GM19099 (cell line): ENCODE measurements around the gene KIF16B.

Experiments
- POLR2A ChIP-seq: IDR thresholded peaks from 3 replicates; pipeline ENCODE4 v1.6.1; 2011; ENCODE audit warnings: low read depth; ENCODE audit not compliant: insufficient read length; ENCODE audit errors: extremely low read depth

Gene KIF16B

DNA sequence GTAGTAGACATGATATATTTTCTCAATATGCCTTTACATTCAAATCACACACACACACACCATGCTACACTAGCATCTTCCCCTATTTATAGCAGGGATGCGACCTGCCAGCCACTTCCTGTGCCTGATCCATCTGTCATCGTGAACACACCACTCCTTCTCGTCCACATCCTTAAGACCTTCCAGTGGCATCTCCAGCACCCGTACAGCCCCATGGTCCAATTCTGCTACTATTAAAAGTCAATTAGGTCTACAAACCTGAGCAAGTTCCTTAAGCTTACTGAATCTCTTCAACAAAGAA lies 54.5 kb downstream of the KIF16B start:
- TF ChIP-seq POLR2A, result no peak

DNA sequence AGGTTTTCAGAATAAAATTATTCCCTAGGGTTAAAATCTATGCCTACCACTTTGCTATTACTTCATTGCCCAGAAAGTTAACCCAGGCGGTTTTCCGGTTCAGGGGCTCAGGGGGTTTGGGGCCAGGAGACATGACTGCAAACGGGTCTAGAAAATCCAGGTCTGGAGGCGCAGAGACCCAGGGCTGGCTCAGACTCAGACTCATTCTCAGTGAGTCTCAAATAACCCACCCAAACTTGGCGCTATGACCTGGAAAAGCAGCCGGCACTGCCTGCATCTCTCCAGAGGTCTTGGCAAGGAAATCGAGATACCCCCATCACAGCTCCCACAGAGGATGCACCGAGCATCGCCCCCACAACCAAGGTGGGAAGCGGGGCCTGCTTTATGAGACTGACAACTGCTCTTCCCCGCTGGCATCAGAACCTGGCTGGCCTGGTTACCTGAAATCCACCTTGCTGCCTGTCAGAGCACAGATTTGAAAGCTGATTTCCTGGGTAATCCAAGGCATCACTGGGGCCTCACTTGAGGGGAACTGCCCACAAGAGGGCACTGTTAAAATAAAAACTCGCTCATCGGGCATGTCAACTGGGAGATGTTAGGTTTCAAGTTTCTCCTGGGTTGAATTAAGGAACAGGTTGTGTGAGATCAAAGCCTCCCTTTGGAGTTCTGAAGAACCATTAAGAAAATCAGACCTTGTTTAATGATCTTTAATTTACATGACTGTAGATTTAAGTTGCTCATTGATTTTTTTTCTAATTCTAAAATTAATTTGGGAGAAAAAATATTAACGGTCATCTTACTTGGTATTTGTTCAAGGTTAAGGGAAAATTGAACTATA lies 55.1 kb downstream of the KIF16B start:
- TF ChIP-seq POLR2A, result no peak

DNA sequence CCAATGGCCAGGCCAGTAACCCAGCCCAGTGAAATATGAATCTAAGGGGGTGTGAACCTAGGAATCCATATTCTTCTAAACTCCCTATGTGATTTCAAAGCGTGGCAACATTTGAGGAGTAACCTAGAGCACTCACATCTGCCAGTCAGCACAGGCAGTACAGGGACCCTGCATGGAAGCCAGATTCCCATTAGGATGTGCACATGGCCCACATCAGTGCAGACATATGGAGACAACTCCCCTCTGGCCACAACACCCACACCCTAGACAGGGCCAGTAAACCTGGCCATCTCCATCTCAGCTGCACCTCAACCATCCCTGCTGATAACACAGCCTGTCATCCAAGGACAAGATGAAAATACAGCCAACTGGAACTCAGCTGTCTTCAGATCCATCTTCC lies 56.5 kb downstream of the KIF16B start:
- TF ChIP-seq POLR2A, result no peak

DNA sequence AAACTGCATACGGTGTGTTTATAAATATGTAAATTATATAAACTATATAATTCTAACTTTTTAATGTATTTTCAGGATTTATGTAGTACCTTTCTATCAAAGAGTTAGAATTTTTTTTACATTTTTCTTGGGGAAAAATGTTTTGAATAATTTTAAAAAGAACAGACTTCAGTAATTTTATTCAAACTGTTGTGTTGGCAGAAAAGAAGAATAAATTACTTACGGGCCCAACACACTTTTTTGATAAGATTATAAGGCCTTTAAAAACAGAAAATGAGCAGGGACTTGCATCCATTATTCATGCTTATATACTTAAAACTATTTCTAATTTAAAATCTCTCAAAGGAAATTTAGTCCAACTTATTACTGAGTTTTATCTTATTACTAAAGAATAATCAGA lies 58.2 kb downstream of the KIF16B start:
- no peak for TF ChIP-seq POLR2A

DNA sequence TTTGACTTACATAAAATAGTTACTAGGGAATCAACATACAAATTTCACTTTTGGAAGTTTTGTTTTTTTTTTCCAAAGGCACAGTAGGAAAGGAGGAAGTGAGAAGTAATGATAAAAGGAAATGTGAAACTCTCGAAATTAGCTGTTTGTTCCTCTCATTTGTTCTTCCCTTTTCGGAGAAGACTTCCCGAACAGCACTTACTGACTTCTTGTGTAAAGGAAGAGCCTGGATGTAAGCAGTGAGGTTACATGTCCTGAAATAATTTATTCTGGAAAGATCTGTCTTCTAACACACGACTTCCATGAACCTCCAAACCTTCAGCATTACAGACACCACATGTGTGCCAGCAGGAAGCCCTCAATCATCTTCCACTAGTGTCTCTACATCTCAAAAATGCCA lies 59.1 kb downstream of the KIF16B start:
- no peak for TF ChIP-seq POLR2A

DNA sequence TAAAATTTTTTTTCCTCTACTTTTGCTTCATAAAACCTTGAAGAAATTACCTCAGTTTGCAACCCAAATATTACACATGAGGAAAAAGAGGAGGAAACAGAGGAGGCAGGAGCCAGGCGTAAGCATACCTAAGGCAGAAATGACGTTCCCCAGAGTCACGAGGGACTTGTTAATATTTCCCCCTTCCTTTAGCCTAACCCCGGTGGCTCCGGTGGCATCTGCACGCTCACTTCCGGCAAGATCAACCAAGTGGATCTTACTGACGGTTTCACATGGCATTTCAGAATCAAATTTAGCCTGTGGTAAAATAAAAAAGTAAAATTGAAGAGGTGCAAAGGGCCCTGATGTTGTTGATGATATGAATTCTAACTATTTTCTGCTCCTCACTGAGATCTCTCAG lies 67.4 kb downstream of the KIF16B start:
- no peak for TF ChIP-seq POLR2A

DNA sequence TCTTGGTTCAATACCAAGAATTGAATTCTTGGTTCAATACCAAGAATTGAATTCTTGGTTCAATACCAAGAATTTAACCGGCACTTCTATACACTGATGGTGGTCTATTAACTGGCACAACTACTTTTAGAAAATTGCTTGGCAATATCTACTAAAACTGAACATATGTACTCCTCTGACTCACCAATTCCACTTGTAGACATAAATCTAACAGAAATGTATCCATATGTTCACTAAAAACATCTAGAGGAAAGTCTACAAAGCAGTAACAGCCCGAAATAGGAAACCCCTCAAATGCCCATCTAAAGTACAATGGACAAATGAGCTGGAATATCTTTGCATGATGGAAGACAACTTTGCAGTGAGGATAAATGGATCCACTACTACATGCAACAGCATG lies 71.9 kb downstream of the KIF16B start:
- no peak for TF ChIP-seq POLR2A

DNA sequence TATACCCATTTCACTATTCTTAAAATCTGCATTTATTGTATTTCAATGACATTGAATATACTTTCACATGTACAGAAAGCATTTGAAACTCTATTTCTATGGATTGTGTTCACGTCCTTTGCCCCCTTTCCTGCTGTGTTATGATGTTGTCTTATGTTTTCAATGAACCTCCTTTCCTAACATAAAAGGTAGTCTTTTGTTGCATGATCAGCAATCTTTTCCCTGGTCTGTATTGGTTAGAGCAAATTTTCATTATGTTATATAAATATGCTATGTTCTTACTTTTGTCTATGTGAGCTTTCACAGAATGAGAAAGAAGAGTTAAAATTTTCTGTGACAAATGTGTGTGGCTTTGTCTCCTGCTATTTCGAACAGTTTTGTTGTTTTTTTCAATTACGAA lies 73.1 kb downstream of the KIF16B start:
- no peak for TF ChIP-seq POLR2A

DNA sequence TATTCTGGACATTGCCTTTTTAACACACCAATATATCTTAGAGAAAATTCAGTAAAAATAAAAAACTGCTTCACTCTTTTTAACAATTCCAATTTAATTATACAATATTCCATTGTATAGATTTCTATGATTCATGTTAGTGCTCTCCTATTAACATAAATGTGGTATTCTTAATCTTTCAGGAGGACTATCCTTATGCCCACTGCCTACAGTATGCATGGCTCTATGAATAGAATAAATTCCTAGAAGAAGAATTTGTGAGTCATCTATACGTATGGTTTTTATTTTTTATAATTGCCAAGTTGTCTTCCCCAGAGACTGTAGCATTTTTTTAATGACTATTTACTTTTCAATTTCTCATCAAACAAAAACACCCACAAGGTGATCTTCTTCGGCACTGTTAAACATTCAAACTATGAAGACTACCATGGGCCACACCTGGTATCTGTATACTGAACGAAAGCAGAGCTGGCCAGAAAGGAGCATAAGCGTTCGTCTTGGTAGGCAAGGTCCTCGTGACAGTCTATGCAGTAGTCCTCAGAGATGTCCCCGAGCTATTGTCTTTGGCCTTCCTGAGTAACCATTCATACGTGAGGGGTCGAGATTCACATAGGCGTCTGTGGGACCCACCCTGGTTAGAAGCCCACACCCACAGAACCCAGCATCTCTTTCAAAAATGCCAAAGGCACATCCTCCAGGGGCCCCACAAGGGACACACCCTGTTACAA lies 74.6 kb downstream of the KIF16B start:
- TF ChIP-seq POLR2A, result no peak

DNA sequence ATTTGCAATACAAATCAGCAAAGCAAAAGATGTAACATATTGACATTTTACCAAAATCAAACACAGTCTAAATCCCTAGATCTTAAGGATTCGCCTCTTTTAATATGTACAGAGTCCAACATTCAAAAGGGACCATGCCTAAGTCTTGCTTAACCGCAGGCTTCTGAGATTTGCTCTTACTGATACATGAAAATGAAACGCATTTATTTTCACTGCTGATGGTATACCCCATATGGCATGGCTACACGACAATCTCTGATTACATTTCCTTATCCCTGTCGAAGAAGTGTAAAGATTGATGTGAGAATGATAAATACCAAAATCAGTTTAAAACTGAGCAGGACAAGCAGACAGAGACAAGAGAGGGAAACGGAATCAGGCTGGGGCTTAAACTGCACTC lies 75.4 kb downstream of the KIF16B start:
- TF ChIP-seq POLR2A, result no peak

DNA sequence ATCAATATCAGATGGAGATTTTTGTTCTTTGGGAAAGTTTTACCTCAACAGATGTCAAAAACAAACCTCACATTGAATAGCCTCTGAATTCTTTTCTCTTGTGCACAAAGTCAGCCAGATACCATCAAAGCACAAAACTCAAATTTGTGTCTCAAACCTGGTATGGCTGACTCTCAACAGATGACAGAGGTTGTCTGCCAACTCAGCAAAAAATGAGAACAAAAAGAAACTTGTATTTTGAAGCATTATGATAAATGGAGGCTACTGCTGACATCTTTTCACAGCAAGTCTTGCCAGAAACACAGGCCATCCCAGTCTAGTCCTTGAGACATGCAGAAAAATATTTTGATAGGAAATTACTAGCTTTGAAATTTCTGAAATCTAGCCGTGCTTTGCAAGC lies 79.8 kb downstream of the KIF16B start:
- TF ChIP-seq POLR2A, result no peak

DNA sequence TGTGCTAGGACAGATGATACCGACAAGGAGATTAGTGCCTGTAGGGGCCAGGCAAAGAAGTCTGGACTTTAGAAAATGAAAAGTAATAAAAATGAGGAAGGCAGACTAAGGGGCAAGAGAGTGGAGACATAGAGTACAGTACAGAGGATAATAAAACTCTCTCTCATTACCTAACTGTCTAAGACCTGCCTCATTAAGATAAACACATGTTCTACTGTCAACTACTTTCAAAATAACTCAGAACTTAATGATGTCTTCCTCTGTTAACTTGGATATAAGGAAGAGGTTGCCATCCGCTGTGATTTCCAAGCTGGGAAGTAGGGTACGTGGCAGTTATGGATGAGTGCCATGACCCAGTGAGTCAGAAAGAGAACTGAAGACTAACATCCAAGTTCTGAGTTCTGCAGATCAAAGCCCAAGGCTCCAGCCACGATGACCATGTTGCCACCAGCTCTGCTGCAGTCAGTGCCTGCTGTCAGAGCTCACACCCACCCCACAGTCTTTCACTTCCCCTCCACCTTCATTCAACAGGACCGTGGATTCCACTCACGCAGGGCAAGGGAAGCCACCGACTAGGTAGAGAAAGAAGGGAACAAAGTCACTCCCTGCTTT lies 81.8 kb downstream of the KIF16B start:
- TF ChIP-seq POLR2A, result no peak

DNA sequence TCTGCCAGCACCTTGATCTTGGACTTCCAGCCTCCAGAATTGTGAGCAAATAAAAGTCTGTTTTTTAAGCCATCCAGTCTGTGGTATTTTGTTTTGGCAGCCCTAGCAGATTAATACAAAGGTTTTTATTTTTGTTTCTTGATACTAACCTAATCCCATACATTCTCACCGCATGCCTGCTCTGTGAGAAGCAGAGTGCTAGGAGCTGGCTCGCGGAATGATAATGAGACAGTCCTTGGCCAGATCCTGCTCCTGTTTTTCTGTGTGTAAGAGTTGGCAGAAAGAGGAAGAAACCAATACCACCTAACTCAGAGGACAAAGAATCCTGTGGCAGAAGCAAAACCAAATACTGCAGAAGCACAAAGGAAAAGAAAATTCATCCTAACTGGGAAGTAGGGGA lies 82.6 kb downstream of the KIF16B start:
- TF ChIP-seq POLR2A, result no peak

DNA sequence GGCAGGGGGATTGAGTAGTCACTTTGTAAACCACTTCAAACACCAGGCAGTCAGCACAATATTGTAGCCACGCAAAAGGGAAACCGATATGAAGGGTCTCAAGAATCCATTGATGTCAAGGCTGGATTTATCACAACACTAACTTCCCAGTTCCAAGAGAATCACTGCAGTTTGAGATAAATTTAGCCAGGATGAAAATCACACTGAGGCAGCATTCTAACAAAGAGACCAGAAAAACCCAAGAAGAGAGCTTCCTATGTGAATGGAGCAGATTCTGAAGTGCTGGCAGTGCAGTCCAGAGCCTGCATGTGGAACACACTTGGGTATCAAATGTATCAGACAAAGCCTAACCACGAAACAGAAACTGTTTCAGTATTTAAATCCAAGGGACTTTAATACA lies 84.6 kb downstream of the KIF16B start:
- no peak for TF ChIP-seq POLR2A

DNA sequence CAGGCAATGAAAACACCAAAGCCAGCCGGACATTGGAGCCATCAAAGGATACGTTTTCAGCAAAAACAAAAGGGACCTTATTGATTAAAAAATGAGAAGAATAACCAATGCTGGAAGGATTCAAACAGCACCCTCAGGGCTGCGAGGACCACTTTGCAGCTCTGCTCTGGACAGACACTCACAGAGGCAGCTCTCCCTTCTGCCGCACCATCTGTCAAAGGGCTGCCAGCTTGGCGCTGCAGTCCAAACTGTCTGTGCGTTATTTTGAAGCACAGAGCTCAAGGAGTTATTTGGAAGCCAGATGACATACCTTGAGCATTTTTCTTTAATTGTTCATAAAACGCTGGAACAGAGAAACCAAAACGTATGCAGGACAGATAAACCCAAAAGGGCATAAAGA lies 85.2 kb downstream of the KIF16B start:
- no peak for TF ChIP-seq POLR2A

DNA sequence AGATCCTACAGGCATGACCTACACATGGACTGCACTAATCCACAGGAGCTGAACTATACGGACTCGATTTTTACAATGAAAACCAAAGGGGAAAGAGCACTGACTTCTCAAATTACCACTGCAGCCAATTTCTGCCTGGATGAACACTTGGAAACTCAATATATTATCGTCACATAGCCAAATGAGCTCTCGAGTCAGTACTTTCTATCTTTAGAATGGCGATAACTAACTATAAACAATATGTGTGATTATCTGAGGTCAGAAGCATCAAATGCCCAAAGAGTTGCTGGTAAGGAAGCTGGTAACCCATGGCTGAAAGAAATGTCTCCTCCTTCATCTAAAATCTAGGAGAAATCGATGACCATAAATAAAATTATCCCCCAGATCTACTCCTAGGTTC lies 86.7 kb downstream of the KIF16B start:
- TF ChIP-seq POLR2A, result no peak

DNA sequence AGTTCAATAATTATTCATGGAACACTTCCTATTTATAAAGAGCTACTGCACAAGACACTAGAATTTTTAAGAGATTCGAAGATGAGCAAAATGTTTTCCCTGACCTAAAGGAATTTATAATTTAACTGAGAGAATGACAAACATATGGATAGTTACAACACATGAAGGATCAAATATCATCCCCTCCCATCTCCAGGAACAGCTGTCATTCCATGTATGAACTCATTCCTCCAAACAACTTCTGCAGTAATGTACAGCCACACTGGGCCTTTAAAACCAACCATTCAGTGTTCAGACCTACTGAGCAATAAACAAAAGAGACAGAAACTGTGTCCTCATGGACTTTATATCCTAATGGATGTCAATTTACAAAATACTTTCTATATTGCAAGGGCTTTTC lies 87.8 kb downstream of the KIF16B start:
- TF ChIP-seq POLR2A, result no peak

DNA sequence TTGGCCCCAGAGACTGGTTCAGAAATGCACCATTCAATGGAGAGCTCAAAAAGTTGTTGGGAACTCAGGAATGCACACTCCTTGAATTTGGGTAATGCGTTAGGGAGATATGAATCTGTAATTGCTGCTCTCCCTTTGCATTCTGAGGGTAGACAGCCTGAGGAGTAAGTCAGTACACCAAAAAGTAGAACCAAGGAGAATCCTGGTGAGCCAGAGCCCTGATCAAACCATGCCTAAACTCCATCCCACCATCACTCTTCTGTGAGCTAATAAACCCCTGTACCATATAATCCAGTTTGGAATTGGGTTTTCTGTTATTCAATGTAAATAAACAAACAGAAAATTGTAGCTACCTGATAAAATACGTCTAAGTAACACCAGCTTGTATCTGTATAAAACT lies 90.2 kb downstream of the KIF16B start:
- TF ChIP-seq POLR2A, result no peak
